A204.1 (cell line): ENCODE results near the gene B3GLCT.
"Not testable (repeated sequence)": the region's sequence is repeated elsewhere in the genome, so short reads cannot be mapped to it uniquely, and the experiment has no call there.

Experiments used
- FAIRE-seq: peaks from 2 replicates; lab custom pipeline; 2012; peaks lifted over from hg19 to GRCh38; lab: Jason Lieb, UNC

The B3GLCT gene

DNA sequence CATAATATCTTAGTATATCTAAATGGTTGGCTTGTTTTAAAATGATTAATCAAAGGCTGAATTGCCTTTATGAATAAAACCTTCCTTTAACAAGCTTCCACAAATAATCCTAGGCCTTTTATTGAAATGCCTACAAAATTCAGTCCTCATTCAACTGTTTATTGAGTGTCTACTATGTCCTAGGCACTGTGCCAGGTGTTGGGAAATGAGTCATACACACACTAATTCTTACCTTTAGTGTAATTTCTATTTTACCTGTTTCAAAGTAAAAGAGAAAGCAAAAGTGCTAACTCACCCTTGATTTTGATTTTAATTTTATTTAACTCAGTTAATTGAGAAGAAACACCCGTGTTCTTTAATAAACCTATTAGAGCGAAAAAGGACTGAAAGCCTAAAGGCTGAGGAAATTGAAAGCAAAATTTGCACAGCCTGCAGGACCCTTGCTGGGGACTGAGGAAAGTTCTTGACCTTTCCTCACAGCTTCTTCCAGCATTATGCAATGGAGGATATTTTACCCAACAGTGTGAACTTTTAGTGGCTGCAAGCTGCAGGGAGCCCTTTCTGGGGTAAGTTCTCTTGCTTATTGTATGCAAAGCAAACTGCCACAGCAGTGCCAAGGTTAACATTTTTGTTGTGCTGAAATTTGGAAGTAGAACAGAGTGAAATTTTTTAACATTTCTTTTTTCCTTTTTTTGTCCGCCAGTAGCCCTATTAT, 83.1 kb downstream of the B3GLCT start:
- FAIRE-seq, result no peak

DNA sequence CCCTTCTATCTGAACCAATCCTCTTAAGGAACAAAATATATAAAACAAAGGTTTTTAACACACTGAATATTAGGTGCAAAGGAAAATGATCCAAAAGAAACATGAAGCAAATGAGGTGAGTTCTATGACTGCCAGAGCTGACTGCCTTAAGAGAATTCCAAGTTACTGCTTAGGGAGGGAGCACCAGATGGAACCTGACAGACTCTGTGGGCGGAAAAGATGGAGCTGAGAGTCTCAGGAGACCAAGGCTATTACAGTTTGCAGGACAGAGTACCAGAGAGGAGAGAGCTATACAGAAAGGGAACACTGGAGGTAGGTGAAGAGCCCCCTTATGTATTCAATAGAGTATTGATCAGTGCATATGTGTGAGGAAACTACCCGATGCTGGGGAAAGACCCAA, 87.2 kb downstream of the B3GLCT start:
- no peak for FAIRE-seq

DNA sequence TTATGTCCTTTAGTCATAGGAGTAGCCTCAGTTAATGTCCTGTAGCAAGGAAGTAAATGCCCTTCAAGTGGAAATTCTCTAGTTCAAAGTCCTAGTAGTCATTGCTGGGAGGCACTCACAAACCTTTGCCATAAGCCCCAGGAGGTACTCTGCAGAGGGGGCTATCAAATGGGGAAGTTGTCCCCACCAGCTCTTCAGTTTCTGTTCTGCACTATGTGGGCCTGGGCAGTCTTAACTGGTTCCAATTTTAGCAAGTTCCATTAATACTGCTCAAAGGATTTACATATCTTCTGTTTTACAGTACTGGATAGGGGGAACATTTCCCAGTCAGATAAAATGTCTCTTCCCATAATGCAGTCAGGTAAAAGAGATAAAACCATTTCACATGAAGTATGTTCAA, 101.3 kb downstream of the B3GLCT start:
- no peak for FAIRE-seq

DNA sequence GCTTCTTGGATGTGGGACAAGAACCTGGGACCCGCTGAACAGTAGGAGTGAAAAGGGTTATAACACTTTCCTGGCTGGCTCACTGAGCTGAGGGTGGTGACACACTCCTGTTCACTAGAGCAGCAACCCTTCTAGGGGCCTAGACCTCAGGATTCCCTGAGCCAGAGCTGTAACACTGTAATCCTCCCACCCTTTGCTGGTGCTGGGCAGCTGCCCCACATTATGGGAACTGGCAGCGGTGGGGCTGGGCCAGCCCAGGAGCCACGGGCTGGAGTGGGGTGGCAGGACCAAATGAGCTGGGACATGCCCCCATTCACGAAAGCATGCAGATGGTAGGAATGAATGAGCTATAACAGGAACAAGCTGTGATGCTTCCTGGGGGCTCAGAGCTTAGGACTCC, 110.6 kb downstream of the B3GLCT start:
- FAIRE-seq, result no peak

DNA sequence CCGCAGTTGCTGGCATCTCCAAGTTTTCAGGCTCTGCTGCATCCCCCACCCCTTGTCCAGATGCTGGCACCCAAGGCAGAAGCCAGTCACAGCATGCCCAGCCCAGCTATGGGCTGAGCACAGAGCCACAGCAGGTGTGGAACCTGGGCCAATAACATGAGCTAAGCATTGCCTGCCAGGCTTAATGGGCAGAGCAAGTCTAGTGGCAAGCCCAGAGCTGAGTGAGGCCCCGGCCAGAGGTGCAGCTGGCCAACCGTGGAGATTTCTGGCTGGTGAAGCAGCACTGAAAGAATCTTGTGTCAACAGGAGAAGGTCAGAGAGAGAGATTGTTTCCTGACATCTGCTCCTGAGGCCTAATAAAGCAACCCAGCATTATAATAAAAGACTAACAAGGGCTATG, 111.0 kb downstream of the B3GLCT start:
- no peak for FAIRE-seq

DNA sequence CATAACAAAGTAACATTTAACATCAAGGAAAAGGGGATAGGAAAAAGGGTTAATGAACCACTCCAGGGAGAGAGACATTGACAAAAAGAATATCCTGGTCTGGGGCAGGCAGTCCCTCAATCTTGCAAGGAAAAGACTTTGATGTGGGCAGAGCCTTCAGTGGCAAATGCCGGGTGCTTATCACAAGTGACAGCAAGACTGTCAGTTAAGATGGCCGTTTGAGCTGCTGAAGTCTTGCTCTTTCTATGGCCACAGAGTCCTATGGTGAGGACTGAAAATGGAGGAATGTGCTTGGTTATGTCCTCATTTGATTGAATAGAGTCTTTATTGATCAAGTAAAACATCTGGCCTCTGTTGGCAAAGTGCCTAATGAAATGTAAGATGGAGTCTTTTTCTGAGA, 112.1 kb downstream of the B3GLCT start:
- FAIRE-seq, result no peak

DNA sequence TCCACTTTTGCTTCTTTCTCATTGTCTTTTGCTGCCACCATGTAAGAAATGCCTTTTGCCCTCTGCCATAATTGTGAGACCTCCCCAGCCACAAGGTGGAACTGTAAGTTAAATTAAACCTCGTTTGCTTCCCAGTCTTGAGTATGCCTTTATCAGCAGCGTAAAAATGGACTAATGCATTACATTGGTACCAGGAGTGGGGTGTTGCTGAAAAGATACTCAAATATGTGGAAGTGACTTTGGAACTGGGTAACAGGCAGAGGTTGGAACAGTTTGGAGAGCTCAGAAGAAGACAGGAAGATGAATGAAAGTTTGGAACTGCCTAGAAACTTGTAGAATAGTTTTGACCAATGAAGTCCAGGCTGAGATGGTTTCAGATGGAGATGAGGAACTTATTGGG, 115.2 kb downstream of the B3GLCT start:
- no peak for FAIRE-seq

DNA sequence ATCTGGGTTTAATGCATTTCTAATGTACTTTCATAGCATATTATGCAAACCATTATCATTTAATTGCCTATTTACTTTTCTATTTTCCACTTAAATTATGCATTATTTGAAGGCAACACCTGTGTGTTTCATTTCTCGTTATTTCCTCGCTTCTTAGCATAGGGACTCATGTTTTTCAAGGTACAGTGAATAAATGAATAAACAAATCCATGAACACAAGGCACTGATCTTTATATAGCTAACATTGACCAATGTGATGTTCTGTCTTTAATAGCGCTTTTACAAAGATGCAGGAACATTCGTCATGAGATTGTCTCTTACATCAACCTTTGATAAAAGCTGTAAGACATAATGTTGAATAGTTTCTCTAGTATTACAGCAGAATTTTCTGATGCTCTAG, 121.2 kb downstream of the B3GLCT start:
- no peak for FAIRE-seq

DNA sequence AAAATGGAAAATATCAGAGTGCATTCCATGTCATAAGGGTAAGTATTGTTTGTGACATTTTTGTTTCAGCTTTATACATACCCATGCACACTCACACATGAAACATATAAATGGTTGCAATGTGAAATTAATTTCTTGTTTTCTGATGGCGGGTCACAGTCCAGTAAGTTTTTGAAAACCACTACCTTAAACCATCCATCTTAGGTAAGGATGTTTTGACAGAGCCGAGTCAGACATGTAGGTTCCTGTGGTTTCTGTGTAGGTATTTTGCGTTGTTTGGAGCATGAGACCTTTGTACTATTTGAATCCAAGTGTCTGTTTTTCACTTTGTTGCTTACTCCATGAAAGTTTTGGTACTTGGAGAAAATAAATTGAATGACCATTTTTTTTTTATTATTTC, 121.7 kb downstream of the B3GLCT start:
- no peak for FAIRE-seq

DNA sequence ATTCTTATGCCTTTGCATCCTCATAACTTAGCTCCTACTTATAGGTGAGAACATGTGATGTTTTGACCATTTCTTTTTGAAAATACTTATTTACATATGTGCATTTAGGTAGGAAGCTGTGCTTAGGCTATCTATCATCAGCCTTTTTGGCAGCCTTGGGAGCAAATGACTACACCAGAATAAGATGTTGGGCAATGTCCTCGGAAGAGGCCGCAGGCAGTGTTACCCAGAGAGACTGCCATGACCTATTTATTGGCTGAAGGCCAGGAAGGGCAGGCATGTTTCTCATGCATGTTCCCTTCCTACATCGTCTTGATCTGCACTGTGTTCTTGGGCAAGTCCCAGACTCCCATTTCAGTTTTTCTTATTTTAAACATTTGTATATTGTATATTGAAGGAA, 122.3 kb downstream of the B3GLCT start:
- FAIRE-seq, result no peak

DNA sequence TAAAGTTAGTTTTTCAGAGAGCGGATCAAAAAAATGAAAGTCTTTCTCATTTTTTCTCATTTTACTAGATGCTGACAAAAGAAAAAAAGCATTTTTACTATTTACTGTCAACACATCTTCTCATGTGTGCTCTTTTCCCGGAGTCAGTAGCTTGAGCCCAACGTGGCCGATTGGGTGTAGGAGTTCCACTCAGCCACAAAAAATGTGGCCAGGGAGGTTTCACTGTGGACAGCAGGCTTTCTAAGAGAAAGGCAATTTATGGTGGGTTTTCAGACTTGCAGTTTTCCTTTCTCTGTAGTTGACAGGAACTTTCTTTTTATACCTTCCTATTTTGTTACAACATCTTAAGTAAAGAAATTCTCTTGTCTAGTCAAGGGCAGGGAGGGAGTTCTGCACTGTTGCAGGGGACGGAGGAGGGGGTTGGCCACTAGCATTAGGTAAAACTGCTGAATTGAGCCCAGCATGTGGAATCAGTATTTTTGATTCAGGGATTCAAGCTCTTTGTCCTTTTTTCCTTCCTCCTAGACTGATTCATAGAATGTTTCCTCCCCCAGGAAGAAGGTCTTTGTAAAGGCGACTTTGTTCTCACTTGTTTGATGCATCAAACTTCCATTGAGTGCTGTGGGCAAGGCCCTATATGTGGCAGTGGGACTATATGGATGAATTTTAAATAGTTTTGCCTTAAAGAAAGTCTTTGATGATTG, 123.1 kb downstream of the B3GLCT start:
- no peak for FAIRE-seq

DNA sequence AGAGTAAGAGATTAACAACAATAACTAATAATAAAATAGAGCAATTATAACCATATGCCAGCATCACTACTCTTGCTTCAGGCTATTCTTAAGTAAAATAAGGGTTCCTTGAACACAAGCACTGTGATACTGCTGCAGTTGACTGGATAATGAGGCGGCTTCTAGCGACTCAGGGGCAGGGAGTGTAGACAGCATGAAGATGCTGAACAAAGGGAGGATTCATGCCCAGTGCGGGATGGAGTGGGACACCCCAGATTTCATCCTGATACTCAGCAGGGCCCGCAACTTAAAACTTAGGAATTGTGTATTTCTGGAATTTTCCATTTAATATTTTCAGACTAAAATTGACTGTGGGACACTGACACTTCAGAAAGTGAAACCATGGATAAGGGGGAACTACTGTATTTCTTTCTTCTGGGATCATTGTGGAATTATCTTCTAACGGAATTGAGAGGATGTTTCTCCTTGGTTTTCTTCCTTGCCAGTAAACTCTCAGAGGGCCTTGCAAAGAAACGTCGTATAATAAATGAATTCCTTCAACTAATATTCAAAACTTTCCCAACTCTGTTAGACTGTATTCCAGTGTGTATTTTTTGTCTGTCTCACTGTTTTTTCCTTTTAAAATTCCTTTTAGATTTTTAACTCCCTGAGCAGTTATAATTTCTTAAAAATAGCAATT, 127.5 kb downstream of the B3GLCT start:
- no peak for FAIRE-seq

DNA sequence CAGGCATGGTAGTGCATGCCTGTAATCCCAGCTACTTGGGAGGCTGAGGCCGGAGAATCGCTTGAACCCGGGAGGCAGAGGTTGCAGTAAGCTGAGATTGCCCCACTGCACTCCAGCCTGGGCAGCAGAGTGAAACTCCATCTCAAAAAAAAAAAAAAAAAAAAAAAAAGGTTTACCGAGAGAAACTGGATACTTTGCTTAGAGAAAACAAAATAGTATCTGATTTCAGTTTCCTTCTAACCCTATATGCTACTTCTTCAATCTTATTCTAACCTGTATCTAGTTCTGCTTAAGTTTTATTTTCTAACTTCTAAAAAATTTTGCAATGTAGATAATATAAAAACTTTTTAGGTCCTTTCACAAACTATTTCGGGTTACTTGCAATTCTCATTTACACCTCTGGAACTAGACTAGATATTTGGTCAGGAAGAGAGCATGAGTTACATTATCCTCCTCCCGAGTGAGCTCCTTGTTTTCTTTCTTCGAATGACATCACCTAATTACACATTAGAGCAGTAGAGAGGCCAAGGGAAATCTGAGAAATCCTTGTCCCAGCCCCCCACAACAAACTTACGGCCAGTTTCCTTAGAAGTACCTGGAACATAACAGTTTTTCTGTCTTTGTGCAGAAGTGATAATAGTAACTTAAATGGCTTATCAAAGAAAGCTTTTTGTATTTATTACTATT, 128.9 kb downstream of the B3GLCT start:
- no peak for FAIRE-seq

DNA sequence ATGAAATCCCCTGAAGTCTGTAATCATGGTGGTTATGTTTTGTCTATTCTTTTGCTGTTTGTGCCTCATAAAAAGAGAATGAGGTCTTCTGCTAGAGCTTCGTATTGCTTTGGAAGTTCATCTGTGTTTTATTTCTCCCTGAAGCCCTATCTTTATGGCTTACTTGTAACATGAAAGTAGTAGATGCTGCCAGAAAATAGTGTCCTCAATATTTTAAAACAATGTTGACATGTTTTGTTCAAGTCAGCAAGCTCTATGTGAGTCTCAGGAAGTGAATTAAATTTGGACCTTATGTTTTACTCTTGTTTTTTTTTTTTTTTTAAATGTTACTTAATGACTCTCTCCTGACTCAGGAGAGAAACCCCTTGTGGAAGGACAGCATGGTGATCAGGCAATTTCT, 130.5 kb downstream of the B3GLCT start:
- no peak for FAIRE-seq

DNA sequence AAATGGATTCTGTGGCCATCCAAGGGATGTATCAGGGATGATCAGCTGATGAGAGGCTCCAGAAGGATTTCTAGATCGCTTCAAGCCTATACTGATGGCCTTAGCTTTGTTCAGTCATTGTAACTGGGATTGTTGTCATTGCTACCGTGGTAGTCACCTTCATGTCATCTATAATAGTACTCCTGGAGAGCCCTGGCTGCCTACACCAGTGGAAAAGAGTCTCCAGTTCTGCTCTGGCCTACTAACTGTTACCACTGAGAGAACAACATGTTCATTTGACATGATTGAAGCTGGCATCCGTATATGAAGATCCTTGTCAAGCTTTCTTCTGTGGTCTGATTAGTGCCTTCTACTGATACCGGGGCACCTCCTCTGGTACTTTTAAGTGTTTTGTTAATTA, 131.3 kb downstream of the B3GLCT start:
- no peak for FAIRE-seq

DNA sequence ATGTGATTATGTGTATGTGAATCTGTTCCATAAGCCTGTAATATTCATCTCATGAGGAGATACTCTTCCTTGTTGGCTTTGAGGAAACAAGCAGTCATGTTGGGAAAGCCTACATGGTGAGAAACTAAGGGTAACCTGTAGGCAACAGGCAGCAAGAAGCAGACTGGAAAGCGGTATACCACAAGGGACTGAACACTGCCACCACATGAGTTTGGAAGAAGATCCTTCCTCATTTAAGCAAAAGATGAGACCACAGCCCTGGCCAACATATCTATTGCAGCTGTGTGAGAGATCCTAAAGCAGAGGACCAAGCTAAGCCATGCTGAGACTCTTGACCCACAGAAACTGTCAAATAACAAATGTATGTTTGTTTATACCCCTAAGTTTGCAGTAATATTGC, 134.8 kb downstream of the B3GLCT start:
- FAIRE-seq, result no peak

DNA sequence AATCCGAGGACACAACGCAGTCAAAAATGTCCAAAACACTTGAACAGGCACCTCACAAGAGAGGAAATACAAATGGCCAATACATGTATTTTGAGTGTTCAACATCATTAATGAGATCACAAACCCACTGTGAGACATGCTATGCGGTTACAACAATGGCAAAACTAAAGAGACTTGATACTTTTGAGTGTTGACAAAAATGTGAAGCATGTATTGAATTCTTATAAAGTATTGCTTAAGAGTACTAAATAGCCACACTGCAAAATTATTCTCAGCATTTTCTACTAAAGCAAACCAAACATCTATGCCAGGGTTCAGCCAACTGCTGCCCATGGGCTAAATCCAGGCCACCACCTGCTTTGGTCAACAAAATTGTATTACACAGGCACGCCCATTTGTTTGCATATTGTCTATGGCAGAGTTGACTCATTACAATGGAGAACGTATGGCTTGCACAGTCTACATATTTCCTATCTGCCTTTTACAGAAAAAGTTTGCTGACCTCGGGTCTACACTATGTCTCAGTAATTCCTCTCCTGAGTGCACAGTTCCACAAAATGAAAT, 135.3 kb downstream of the B3GLCT start:
- FAIRE-seq, result no peak

DNA sequence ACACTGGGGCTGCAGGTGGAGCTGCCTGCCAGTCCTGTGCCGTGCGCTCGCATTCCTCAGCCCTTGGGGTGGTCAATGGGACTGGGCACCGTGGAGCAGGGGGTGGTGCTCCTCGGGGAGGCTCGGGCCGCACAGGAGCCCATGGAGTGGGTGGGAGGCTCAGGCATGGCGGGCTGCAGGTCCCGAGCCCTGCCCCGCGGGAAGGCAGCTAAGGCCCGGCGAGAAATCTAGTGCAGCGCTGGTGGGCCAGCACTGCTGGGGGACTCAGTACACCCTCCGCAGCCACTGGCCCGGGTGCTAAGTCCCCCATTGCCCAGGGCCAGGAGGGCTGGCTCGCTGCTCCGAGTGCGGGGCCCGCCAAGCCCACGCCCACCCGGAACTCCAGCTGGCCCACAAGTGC, 139.8 kb downstream of the B3GLCT start:
- FAIRE-seq, result not testable (repeated sequence)

DNA sequence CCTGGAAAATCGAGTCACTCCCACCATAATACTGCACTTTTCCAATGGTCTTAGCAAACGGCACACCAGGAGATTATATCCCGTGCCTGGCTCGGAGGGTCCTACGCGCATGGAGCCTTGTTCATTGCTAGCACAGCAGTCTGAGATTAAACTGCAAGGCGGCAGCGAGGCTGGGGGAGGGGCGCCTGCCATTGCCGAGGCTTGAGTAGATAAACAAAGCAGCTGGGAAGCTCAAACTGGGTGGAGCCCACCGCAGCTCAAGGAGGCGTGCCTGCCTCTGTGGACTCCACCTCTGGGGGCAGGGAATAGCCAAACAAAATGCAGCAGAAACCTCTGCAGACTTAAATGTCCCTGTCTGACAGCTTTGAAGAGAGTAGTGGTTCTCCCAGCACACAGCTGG, 141.1 kb downstream of the B3GLCT start:
- not testable (repeated sequence) for FAIRE-seq

DNA sequence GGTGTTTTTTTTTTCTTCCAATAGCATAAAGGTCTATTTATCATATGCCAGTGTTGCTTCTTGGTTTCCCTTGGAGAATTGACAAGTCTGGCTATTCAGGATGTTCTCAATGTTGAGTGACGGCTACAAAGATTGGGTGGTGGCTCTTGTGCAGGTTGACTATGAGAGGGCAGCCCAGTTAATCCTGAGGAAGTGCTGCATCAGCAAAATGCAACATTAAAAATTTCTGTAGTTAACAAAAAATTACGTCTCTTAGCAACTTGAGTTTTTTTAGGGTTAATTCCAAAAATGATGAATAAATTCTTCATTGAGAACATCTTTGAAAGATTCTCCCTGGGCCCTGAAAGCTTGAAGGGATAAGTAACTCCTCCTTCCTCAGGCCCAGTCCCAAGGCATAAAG, 147.1 kb downstream of the B3GLCT start:
- FAIRE-seq, result no peak

DNA sequence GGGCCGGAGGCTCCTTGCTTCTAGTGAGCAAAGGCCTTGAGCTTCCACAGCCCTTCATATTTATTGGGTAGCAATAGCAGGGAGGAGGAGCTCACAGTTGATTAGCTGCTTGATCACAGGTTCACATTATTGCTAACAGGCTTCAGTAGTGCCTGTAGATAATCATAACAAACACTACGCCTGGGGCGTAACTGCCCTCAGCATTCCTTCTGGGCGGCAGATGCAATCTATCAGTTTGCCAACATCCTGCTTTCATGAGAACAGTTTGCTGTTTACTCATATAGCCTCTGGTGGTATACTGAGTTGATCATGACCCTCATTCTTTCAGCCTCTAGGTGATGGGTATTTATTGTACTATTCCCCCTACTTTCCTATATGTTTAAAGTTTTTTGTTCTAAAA, 149.4 kb downstream of the B3GLCT start:
- FAIRE-seq, result no peak

DNA sequence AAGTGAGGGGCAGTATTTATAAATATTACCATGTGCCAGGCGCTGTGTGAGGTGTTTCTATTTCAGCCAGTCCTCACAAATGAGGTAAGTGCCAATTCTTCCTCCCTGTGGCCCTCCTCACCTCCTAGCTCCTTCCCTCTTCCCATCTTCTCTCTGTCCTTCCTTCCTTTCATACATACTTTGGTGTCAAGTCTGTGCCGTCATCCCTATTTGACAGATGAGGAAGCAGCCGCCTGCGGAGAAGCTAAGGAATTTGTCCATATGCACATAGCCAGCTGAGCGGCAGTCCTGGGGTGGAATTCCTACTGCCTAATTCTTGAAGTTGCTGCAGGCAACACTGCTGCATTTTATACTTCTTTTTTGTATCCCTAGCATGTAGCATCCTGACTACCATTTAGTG, 150.8 kb downstream of the B3GLCT start:
- no peak for FAIRE-seq

DNA sequence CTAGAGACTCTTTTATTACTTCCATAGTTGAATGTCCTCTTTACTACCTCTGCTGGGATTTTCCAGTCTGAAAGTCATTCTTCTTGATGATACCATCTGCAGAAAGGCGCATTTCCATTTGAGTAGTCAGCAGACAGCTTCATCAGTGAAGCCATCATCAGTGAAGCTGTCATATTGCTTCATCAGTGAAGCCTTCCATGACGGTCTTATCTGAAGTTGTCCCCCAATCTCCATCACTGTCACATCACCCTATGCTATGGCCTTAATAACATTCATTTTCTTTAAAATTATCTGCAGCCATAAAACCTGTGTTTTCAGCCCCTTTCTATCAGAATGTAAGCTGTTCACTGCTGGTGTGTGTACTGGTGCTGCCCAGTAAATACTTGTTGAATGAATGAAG, 151.6 kb downstream of the B3GLCT start:
- no peak for FAIRE-seq
